ENCODE data around the gene CD80. TPM values are rescaled to one million over a fixed set of nuclear protein-coding genes. Genes with fewer than 3 reads are reported as not detected.

The CD80 gene
- total and polyA plus RNA-seq, 2 of the 8 experiments (the other 6 are each of a cell fraction or from before 2014, with no cell fraction given): 0.11 TPM; not detected in 1

GRCh38 chr3:119506631-119507030 is 52.8 kb downstream of the CD80 start:
- H3K9ac ChIP-seq (replicated peaks in 1 of 4; ENCODE audit: extremely low read depth in 1 of 4, low read depth in 3 of 4, low read length in 3 of 4): no peak overlapping the region
- no peak overlapping the region for H2BK20ac ChIP-seq (ENCODE audit: low read length)
- H4K20me1 ChIP-seq (replicated peaks in 1 of 2; ENCODE audit: control insufficient read depth in 1 of 2, insufficient read depth in 2 of 2, low read length in 2 of 2): peaks cover 0 to 3% of the 10 kb centered on the region in 2 experiments
- TF ChIP-seq BCL11A (IDR thresholded peaks at IDR 0.05; ENCODE audit: low read depth in 2 of 2, low read length in 2 of 2): no peak
- TF ChIP-seq NRF1 (IDR thresholded peaks at IDR 0.05; ENCODE audit: low read depth, low read length): no peak
- no peak for TF ChIP-seq USF2 (IDR thresholded peaks at IDR 0.05; ENCODE audit: low read length)
- no peak for TF ChIP-seq ZNF274 (IDR thresholded peaks at IDR 0.05; ENCODE audit: borderline replicate concordance, extremely low read depth, low read length)
- no peak for TF ChIP-seq ASH2L (IDR thresholded peaks at IDR 0.05; ENCODE audit: low read length)
- no peak for TF ChIP-seq SP2 (IDR thresholded peaks at IDR 0.05; ENCODE audit: low read length)
- no peak for TF ChIP-seq POLR2A (IDR thresholded peaks at IDR 0.05; ENCODE audit: control extremely low read depth in 1 of 2, low read depth in 2 of 2, low read length in 2 of 2)
- no peak for TF ChIP-seq HDAC2 (IDR thresholded peaks at IDR 0.05; ENCODE audit: borderline replicate concordance in 1 of 2, low read depth in 2 of 2, low read length in 2 of 2)
- no peak for TF ChIP-seq SP1 (IDR thresholded peaks at IDR 0.05; ENCODE audit: low read depth, low read length)
- no peak for TF ChIP-seq RBBP5 (IDR thresholded peaks at IDR 0.05; ENCODE audit: borderline replicate concordance, low read depth, low read length)
- TF ChIP-seq FOSL1 (IDR thresholded peaks at IDR 0.05; ENCODE audit: insufficient read depth, low read depth, low read length): no peak

More at GRCh38 chr3:119506631-119507030, 52.8 kb downstream of the CD80 start:
- peaks cover 0 to 3% of the 10 kb centered on the region in 2 experiments; a peak in 2 of 4 replicates for H3K79me2 ChIP-seq (ENCODE audit: control insufficient read depth in 1 of 2, insufficient read depth in 2 of 2, low read length in 2 of 2)
- H3K36me3 ChIP-seq (ENCODE audit: control insufficient read depth in 2 of 4, insufficient read depth in 4 of 4, low read length in 3 of 4): peaks cover 5 to 56% (median 28%) of the 10 kb centered on the region in 4 experiments; a peak in 7 of 8 replicates
- H2BK12ac ChIP-seq (ENCODE audit: low read depth, low read length): no peak overlapping the region
- no peak overlapping the region for H3K4me2 ChIP-seq (ENCODE audit: insufficient read depth in 1 of 2, low read depth in 2 of 2, low read length in 2 of 2)
- H2BK5ac ChIP-seq (ENCODE audit: low read depth, low read length): no peak overlapping the region
- POLR2A ChIA-PET (ENCODE audit: partially characterized antibody): no interaction called here
- CTCF ChIA-PET (ENCODE audit: partially characterized antibody): no interaction called here
- no peaks in the 10 kb centered on the region for H3K9me3 ChIP-seq (ENCODE audit: insufficient read depth in 2 of 2, low read depth in 1 of 2, low read length in 1 of 2)
- FAIRE-seq: peak; percentile 42
- H3K79me1 ChIP-seq (ENCODE audit: low read depth, low read length): no peaks in the 10 kb centered on the region; the same call in 1 of the 2 replicates
- no peak overlapping the region for H3K18ac ChIP-seq (ENCODE audit: extremely low read depth, low read length)
- H3K23ac ChIP-seq (ENCODE audit: insufficient read length): no peak overlapping the region
- no peak overlapping the region for H2BK120ac ChIP-seq (replicated peaks; ENCODE audit: low read depth, low read length)
- no peak overlapping the region for H3K14ac ChIP-seq (ENCODE audit: insufficient read length)
- H3K56ac ChIP-seq (replicated peaks; ENCODE audit: insufficient read length, low read depth, low read length): no peak overlapping the region
- no peak overlapping the region for H4K91ac ChIP-seq (replicated peaks; ENCODE audit: insufficient read length, low read length)
- H3K27me3 ChIP-seq (replicated peaks in 1 of 4; ENCODE audit: control insufficient read depth in 3 of 4, extremely low read depth in 1 of 4, insufficient read depth in 3 of 4, low read length in 3 of 4): no peaks in the 10 kb centered on the region
- H2AK5ac ChIP-seq (ENCODE audit: low read depth, low read length): no peak overlapping the region
- no peak overlapping the region for H4K5ac ChIP-seq (ENCODE audit: insufficient read length, low read depth, low read length)
- H2AFZ ChIP-seq (ENCODE audit: low read length): no peak overlapping the region
- no peaks in the 10 kb centered on the region for H3K23me2 ChIP-seq (ENCODE audit: low read depth, low read length)
- H3K27ac ChIP-seq (ENCODE audit: low read depth, low read length): no peak overlapping the region
- no peaks in the 10 kb centered on the region for H3K4me1 ChIP-seq (replicated peaks in 1 of 4; ENCODE audit: control insufficient read depth in 3 of 4, insufficient read depth in 4 of 4, low read length in 3 of 4)
- WGBS, 2 experiments (ENCODE audit: extremely low coverage in 1 of 2, insufficient coverage in 1 of 2, insufficient read length in 1 of 2, insufficient replicate concordance in 2 of 2, low coverage in 1 of 2, low lambda C conversion rate in 2 of 2, missing lambda C conversion rate in 1 of 2): 85% methylated on average over 4 of the region's 4 CpGs; no CpG with 5 or more reads in 1 of the 2 experiments
- no peak overlapping the region for H2BK15ac ChIP-seq (ENCODE audit: low read length)
- H3K4me3 ChIP-seq (ENCODE audit: extremely low read depth in 1 of 4, insufficient read depth in 2 of 4, low read depth in 3 of 4, low read length in 4 of 4): no peak overlapping the region
- no peak overlapping the region for H4K8ac ChIP-seq (ENCODE audit: extremely low read depth, insufficient read depth, low read length)
- H3K4ac ChIP-seq (replicated peaks; ENCODE audit: insufficient read length, low read depth, low read length): no peak overlapping the region
- no peak for DNase-seq (ENCODE audit: low read depth in 1 of 2, low spot score in 2 of 2)
